RPMI7951 (cell line): Measurements from ENCODE around the gene ADGRG3. TPM values are rescaled to one million over a fixed set of nuclear protein-coding genes. Genes with fewer than 3 reads are reported as not detected.
A peak's percentile ranks its signal among the peaks of the same experiment; 100 is the strongest.

Experiments
- DNase-seq: peaks from one replicate; pipeline ENCODE4 v3.0.0-alpha.2; 2012; ENCODE audit warnings: low read depth
- total RNA-seq: library from RNA; depleted of rRNA; stranded (reverse); fragments of >200 nt; shearing (Covaris generic); gene quantifications from 2 replicates; pipeline ENCODE4 v1.2.3, GENCODE V29; 2014; rRNA removed

The ADGRG3 gene
- not detected in 2 replicates for total RNA-seq

- no peak for DNase-seq
Observed at GRCh38 chr16:57668263-57668571, at the start of gene ADGRG3. TSS of gene ADGRG3 (plus strand) at chr16:57668306. CDS start at chr16:57668348, 42 bp downstream.

- DNase-seq = no peak
Observed at GRCh38 chr16:57619133-57619605, 48.9 kb upstream of the ADGRG3 start.

DNA sequence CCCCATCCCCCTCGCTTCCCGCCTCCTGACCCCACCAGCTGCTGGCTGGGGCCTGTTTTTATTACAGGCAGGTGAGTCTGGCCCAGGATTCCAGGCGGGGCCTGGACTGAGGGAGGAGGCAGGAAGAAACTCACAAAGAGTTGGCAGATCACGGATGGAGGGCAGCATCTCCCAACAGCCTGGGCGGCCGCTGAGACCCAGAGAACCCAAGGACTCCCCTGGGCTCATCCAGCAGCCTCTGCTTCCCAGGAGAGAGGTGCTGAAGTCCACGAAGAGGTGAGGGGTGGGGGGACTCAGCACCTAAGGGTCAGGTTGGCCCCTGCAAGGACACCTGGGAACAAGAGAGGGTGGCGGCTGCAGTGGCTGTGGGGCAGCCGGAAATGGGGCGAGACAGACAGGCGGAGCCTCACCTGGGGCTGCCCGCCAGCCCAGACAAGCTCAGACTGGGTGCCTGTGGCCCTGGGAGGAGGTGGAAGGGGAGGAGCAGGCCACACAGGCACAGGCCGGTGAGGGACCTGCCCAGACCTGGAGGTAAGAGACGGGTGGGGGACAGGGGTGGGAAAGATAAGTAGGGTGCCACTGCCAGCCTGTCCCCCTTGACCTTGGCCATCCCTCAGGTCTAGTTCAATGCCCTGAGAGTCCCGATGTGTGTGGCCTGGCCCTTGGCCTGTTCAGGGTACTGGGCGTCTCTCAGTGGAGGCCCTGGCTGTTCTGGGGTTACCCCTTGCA is 48.3 kb upstream of the ADGRG3 start:
- no peak for DNase-seq

DNA sequence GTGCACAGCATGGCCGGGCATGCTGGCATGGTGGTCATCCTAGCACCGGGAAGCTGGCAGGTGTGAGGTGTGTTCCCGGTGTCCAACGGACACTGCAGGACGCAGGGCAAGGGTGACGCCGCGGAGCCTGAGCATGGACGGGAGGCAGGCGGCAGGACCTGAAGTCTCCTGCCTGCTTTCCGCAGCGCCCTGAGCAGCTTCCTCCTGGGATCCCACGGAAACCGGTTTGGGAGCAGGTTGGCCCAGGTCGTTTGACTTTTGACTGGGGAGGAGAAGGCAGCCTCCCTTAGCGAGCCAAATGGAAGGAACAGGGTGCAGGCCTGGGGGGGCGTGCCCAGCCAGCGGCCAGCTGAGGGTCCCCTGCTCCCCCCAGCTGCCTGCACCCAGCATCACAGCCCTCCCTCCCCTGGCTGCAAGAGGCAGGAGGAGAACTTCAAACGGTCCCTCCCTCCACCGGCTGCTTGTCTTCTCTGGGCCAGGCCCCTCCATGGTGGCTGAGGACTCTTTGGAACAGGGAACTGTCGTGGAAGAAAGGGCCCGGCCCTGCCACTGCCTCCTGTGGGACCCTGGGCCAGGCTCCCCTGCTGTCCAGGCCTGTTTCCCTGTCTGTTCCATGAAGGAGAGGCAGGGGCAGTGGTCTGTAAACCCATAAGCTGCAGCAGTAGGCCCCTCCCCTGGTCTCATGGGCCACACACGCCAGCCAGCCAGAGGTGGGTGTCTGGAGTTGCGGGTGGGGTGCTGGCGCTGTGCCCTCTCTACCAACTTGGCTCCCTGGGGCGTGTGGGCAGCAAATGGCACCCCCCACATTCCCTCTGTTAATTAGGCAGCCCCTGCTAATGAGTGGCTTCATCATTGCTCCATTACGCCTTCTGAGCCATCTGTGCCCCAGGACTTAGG is 47.5 kb upstream of the ADGRG3 start:
- DNase-seq = no peak

DNA sequence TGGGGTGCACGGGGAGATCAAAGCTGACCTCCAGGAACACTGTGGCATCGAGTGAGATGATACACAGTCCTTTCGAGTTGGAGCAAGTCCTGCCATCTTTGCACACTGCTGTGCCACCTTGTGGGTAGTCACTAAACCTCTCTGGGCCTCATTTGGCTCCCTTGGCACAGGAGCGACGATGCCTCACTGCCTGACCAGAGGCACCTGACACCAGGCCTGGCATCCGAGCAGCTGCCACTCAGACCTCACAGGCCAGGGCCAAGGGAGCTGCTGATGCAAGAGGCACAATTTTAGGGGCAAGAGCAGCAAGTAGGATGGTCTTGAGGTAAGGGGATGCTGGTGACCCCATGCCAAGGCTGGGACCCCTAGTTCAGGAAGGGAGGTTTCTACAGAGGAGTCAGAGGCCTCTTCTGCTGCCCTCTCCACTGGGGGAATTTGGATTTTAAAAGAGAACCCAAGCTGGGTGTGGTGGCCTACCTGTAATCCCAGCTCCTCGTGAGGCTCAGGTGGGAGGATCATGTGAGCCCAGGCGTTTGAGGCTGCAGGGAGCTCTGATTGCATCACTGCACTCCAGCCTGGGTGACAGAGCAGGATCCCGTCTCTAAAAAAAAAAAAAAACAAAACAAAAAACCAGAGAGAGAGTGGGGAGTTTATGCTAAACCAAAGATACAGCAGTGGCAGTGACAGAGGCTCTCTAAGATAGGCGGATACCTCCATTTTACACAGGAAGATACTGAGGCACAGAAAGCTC is 46.4 kb upstream of the ADGRG3 start:
- DNase-seq = no peak

- DNase-seq = no peak
Observed at GRCh38 chr16:57622361-57623250, 45.5 kb upstream of the ADGRG3 start.

- peak; percentile 94 for DNase-seq
Observed at GRCh38 chr16:57623251-57624043, 44.7 kb upstream of the ADGRG3 start.

- DNase-seq = no peak
Observed at GRCh38 chr16:57624044-57624688, 43.9 kb upstream of the ADGRG3 start.

DNA sequence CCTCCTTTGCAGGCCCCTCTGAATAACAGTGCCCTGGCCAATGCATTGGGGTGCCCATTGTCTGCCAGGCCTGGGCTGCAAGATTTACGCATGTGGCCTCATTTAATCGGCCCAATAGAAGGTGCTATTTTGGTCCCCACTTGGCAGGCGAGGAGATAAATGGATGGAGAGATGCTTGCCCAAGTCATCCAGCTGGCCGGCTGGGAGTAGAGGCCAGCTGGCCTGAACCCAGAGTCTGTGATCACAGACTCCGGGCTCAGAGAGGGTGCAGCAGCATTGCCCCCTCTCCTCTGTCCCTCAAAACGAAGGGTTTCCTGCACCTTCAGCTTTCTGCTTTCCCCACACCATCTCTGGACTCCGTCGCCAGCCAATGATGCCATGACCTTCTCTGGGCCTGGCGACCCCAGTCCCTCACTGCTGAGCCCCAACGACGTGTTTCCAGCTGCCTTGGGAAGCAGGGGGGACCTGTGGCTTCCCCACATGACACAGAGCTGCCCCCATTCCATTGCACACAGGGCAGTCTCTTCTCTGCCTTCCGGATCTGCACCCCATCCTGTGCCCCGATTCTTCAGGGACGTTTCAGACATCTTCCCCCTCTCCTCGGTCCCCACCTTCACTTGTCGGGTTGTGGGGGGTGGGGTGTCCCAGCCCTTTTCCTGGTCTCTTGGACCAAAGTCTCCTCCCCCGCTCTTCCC is 43.2 kb upstream of the ADGRG3 start:
- DNase-seq = no peak

DNA sequence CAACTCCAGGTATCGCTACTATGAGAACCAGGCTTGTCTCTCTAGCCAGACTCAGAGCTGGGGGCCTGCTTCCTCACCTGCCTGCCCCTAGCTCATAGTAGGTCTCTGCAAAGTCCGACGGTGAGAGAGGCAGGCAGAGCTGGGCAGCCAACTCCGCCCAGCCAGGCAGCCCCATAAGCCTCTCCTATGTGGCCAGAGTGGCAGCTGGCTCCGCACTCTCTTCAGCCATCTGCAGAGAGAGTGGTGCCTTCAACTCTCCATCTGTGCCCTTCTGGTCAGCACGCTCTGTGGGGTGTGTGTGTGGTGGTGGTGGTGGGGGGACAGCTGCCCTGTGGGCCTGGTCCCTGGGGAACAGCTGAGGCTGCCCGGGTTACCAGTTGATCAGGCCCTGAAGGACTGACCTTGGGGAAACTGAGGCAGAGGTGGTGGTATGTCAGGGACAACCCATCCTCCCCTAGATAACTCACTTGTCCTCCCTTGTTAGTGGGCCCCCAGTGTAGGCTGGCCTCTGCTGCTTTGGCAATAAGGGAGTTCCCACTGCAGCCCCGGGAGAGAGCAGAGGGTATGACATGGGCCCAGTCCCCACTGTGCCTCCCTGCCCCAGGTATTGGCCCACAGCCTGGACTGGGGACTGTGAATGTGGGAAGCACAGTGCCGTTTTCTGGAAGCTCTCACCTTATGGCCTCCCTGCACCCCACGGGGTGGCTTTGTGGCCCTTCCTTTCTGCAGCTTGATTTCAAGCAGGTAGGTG is 41.5 kb upstream of the ADGRG3 start:
- DNase-seq = no peak

DNA sequence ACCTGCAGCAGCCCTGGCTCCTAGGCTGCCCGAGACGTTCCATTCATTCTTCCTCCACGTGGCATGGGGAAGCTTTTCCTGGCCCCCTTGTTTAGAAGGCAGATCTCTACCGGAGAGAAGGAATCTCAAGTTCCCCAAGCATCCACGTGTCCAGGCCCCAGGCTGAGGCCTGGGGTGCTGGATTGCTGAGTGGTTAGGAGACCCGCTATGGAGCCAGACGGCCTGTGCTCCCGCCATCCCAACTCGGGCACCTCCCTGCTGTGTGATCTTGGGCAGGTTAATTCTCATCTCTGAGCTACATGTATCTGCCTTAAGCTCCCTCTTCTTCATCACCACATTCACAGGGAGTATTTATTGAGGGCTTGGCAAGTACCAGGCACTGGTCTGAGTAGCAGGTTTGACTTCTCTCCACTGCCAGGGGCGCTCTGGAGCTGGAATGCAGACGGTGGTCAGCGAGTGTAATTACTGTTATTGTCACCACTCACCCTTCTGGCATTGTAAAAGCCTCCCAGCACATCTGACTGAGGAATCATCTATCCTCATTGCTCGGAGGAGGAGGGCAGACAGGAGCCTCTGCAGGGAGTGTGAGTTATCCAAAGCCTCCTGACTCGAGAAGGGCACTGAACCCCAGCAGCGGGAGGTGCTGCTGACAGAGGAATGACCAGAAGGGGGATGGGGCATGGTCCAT is 40.8 kb upstream of the ADGRG3 start:
- peak; percentile 93 for DNase-seq

GRCh38 chr16:57628008-57628781 is 39.9 kb upstream of the ADGRG3 start, which contains the start of gene ADGRG1:
TSS of gene ADGRG1 (plus strand) at chr16:57628630. CDS start at chr16:57650288, 21,658 bp downstream.
- peak; percentile 97 for DNase-seq

- no peak for DNase-seq
Observed at GRCh38 chr16:57628783-57629293, 39.3 kb upstream of the ADGRG3 start.

- DNase-seq = no peak
Observed at GRCh38 chr16:57629516-57630406, 38.3 kb upstream of the ADGRG3 start.

DNA sequence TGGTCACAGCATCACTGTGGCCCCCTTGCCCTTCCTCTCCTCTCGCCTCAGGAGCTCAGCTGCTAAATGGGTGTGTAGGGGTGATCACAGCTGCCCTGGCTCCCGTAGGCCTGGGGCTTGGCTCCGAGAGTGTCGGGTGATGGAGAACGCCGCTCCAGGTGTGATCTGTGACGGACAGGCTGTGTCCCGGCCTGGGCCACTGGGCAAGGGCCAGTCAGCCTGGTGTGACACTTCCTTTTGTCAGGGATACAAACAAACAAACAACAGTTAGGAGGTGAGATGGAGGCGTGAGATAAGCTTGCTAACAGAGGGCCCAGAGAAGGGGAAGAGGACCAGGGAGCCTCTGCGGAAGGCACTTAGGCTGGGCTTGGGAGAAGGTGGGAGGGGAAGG is 37.7 kb upstream of the ADGRG3 start:
- no peak for DNase-seq
